WTC11 (cell line): ENCODE results near the gene MNX1. TPM values are rescaled to one million over a fixed set of nuclear protein-coding genes. Genes with fewer than 3 reads are reported as not detected.
A peak's percentile ranks its signal among the peaks of the same experiment; 100 is the strongest.

Experiments used
- ATAC-seq: fragments of 200-7000 bp; cut with Tn5 transposase; 2 replicates; pipeline ENCODE4 v1.10.0; 2021; ENCODE audit warnings: mild to moderate bottlenecking, moderate library complexity
- CTCF ChIA-PET: fragments of 300-600 bp; sonication (Branson Sonifier 250); formaldehyde crosslinking; loops from one replicate; lab custom pipeline; 2021; ENCODE audit warnings: antibody characterized with exemption; lab: Charles Lee
- POLR2A ChIA-PET: fragments of 350-600 bp; sonication (Branson Sonifier 250); formaldehyde crosslinking; loops from one replicate; lab custom pipeline; 2021; ENCODE audit warnings: antibody characterized with exemption; lab: Charles Lee
- DNase-seq: peaks from one replicate; pipeline ENCODE4 v3.0.0; 2021; ENCODE audit warnings: low spot score
- H3K27ac Mint-ChIP-seq: 2 replicates; pipeline ENCODE4 v1.8.0; 2021; ENCODE audit warnings: mixed read lengths
- H3K27me3 Mint-ChIP-seq: 2 replicates; pipeline ENCODE4 v1.8.0; 2021; ENCODE audit warnings: low read depth, mild to moderate bottlenecking, moderate library complexity, mixed read lengths
- H3K36me3 Mint-ChIP-seq: 2 replicates; pipeline ENCODE4 v1.8.0; 2021; ENCODE audit warnings: mixed read lengths
- H3K4me1 Mint-ChIP-seq: 2 replicates; pipeline ENCODE4 v1.8.0; 2022; ENCODE audit warnings: mixed read lengths
- H3K4me3 Mint-ChIP-seq: 2 replicates; pipeline ENCODE4 v1.8.0; 2021; ENCODE audit warnings: mild to moderate bottlenecking, moderate library complexity, mixed read lengths
- H3K9me3 Mint-ChIP-seq: 2 replicates; pipeline ENCODE4 v1.8.0; 2021; ENCODE audit warnings: mixed read lengths
- ATF2 ChIP-seq: sonication (generic); formaldehyde crosslinking; IDR thresholded peaks from 2 replicates; pipeline ENCODE4 v1.8.1; 2022; ENCODE audit warnings: low read depth, missing genetic modification reagents, borderline replicate concordance
- ATF6 ChIP-seq: sonication (generic); formaldehyde crosslinking; IDR thresholded peaks from 2 replicates; pipeline ENCODE4 v1.8.1; 2023; ENCODE audit warnings: mild to moderate bottlenecking, missing genetic modification reagents
- CBFB ChIP-seq: sonication (generic); formaldehyde crosslinking; IDR thresholded peaks from 2 replicates; pipeline ENCODE4 v1.8.1; 2022; ENCODE audit warnings: mild to moderate bottlenecking, low read depth, missing genetic modification reagents
- E2F4 ChIP-seq: sonication (generic); formaldehyde crosslinking; IDR thresholded peaks from 2 replicates; pipeline ENCODE4 v1.8.1; 2022; ENCODE audit warnings: low read depth, mild to moderate bottlenecking, moderate library complexity, missing genetic modification reagents, borderline replicate concordance
- ESRRA ChIP-seq: sonication (generic); formaldehyde crosslinking; IDR thresholded peaks from 2 replicates; pipeline ENCODE4 v1.8.1; 2022; ENCODE audit warnings: mild to moderate bottlenecking, missing genetic modification reagents, borderline replicate concordance
- FOXK1 ChIP-seq: sonication (generic); formaldehyde crosslinking; IDR thresholded peaks from 2 replicates; pipeline ENCODE4 v1.8.0; 2022; ENCODE audit warnings: mild to moderate bottlenecking, moderate library complexity, missing genetic modification reagents
- FOXP4 ChIP-seq: sonication (generic); formaldehyde crosslinking; IDR thresholded peaks from 2 replicates; pipeline ENCODE4 v1.8.0; 2022; ENCODE audit warnings: mild to moderate bottlenecking, missing genetic modification reagents
- HMGXB4 ChIP-seq: sonication (generic); formaldehyde crosslinking; IDR thresholded peaks from 2 replicates; pipeline ENCODE4 v1.8.1; 2023; ENCODE audit warnings: mild to moderate bottlenecking, moderate library complexity, missing genetic modification reagents
- KAT7 ChIP-seq: sonication (generic); formaldehyde crosslinking; IDR thresholded peaks from 2 replicates; pipeline ENCODE4 v1.8.1; 2023; ENCODE audit warnings: missing genetic modification reagents, mild to moderate bottlenecking, borderline replicate concordance
- TEAD4 ChIP-seq: sonication (generic); formaldehyde crosslinking; IDR thresholded peaks from 2 replicates; pipeline ENCODE4 v1.8.0; 2022; ENCODE audit warnings: mild to moderate bottlenecking, missing genetic modification reagents
- TP53 ChIP-seq: sonication (generic); formaldehyde crosslinking; IDR thresholded peaks from 2 replicates; pipeline ENCODE4 v1.8.1; 2023; ENCODE audit warnings: mild to moderate bottlenecking, missing genetic modification reagents
- USF1 ChIP-seq: sonication (generic); formaldehyde crosslinking; IDR thresholded peaks from 2 replicates; pipeline ENCODE4 v1.8.0; 2022; ENCODE audit warnings: mild to moderate bottlenecking, missing genetic modification reagents
- ZNF263 ChIP-seq: sonication (generic); formaldehyde crosslinking; IDR thresholded peaks from 2 replicates; pipeline ENCODE4 v1.8.1; 2022; ENCODE audit warnings: low read depth, mild to moderate bottlenecking, moderate library complexity, missing genetic modification reagents
- ZNF317 ChIP-seq: sonication (generic); formaldehyde crosslinking; IDR thresholded peaks from 2 replicates; pipeline ENCODE4 v1.8.1; 2023; ENCODE audit warnings: low read depth, mild to moderate bottlenecking, moderate library complexity, missing genetic modification reagents, borderline replicate concordance
- ZNF396 ChIP-seq: fragments of 250-450 bp; sonication (Bioruptor Pico); IDR thresholded peaks from 2 replicates; pipeline ENCODE4 v1.8.0; 2021; ENCODE audit warnings: mild to moderate bottlenecking, moderate library complexity, borderline replicate concordance
- total RNA-seq: library from RNA; stranded (reverse); gene quantifications from 3 replicates; pipeline ENCODE4 v1.2.3, GENCODE V29; 2021
- TF ChIP-seq, protein P1 (sequence below): sonication (generic); formaldehyde crosslinking; IDR thresholded peaks from 2 replicates; pipeline ENCODE4 v1.8.0; 2023; ENCODE audit warnings: missing genetic modification reagents, mild to moderate bottlenecking, borderline replicate concordance
- TF ChIP-seq, protein P2 (sequence below): sonication (generic); formaldehyde crosslinking; IDR thresholded peaks from 2 replicates; pipeline ENCODE4 v1.8.0; 2022; ENCODE audit warnings: mild to moderate bottlenecking, missing genetic modification reagents
- TF ChIP-seq, protein P3 (sequence below): sonication (generic); formaldehyde crosslinking; IDR thresholded peaks from 2 replicates; pipeline ENCODE4 v1.8.1; 2023; ENCODE audit warnings: mild to moderate bottlenecking, missing genetic modification reagents, moderate library complexity

The MNX1 gene
- total RNA-seq, 1 experiment from 2014 or later: 0.46 TPM

GRCh38 chr7:157003756-157004520 is 6.5 kb downstream of the MNX1 start:
- H3K36me3 Mint-ChIP-seq: no peaks in the 10 kb centered on the region
- no peak overlapping the region for H3K27ac Mint-ChIP-seq
- H3K4me1 Mint-ChIP-seq: peaks cover 47% of the 10 kb centered on the region
- ChIA-PET CTCF (interaction anchor here (0.7 to 1.9 kb wide), 4 partner anchors 16 to 54 kb away, joined by 3 to 5 read pairs (median 4); partner anchors contain the start of gene NOM1), POLR2A (interaction anchor here (0.5 kb wide), 1 partner anchor 126 kb away, joined by 4 read pairs; no protein-coding TSS in a partner anchor)
- no peaks in the 10 kb centered on the region for H3K9me3 Mint-ChIP-seq
- ATAC-seq (peak; percentile 33), DNase-seq (peak; percentile 72)
- peak overlapping the region; percentile 49 for H3K4me3 Mint-ChIP-seq
- peaks cover 99% of the 10 kb centered on the region for H3K27me3 Mint-ChIP-seq
- TF ChIP-seq ZNF317 (CRISPR knock-in tag) (no peak), TEAD4 (no peak), ZNF396 (CRISPR knock-in tag) (no peak), FOXP4 (CRISPR knock-in tag) (peak; percentile 58; the same call in 1 of the 2 replicates), ATF2 (CRISPR knock-in tag) (no peak), ATF6 (CRISPR knock-in tag) (0 out of 2 replicates have a peak, but pooled peaks have one; percentile 54), ESRRA (peak; percentile 64; the same call in 1 of the 2 replicates), KAT7 (CRISPR knock-in tag) (0 out of 2 replicates have a peak, but pooled peaks have one; percentile 37), ZNF263 (CRISPR knock-in tag) (no peak; the same call in 1 of the 2 replicates), CBFB (CRISPR knock-in tag) (no peak), USF1 (CRISPR knock-in tag) (no peak), TP53 (0 out of 2 replicates have a peak, but pooled peaks have one; percentile 60), E2F4 (CRISPR knock-in tag) (0 out of 2 replicates have a peak, but pooled peaks have one; percentile 35), FOXK1 (CRISPR knock-in tag) (0 out of 2 replicates have a peak, but pooled peaks have one; percentile 13), HMGXB4 (CRISPR knock-in tag) (no peak)
- TF ChIP-seq, protein P1, sequence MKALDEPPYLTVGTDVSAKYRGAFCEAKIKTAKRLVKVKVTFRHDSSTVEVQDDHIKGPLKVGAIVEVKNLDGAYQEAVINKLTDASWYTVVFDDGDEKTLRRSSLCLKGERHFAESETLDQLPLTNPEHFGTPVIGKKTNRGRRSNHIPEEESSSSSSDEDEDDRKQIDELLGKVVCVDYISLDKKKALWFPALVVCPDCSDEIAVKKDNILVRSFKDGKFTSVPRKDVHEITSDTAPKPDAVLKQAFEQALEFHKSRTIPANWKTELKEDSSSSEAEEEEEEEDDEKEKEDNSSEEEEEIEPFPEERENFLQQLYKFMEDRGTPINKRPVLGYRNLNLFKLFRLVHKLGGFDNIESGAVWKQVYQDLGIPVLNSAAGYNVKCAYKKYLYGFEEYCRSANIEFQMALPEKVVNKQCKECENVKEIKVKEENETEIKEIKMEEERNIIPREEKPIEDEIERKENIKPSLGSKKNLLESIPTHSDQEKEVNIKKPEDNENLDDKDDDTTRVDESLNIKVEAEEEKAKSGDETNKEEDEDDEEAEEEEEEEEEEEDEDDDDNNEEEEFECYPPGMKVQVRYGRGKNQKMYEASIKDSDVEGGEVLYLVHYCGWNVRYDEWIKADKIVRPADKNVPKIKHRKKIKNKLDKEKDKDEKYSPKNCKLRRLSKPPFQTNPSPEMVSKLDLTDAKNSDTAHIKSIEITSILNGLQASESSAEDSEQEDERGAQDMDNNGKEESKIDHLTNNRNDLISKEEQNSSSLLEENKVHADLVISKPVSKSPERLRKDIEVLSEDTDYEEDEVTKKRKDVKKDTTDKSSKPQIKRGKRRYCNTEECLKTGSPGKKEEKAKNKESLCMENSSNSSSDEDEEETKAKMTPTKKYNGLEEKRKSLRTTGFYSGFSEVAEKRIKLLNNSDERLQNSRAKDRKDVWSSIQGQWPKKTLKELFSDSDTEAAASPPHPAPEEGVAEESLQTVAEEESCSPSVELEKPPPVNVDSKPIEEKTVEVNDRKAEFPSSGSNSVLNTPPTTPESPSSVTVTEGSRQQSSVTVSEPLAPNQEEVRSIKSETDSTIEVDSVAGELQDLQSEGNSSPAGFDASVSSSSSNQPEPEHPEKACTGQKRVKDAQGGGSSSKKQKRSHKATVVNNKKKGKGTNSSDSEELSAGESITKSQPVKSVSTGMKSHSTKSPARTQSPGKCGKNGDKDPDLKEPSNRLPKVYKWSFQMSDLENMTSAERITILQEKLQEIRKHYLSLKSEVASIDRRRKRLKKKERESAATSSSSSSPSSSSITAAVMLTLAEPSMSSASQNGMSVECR (CRISPR knock-in tag): 0 out of 2 replicates have a peak, but pooled peaks have one; percentile 20
- TF ChIP-seq, protein P2, sequence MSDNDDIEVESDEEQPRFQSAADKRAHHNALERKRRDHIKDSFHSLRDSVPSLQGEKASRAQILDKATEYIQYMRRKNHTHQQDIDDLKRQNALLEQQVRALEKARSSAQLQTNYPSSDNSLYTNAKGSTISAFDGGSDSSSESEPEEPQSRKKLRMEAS (CRISPR knock-in tag): peak; percentile 62; the same call in 1 of the 2 replicates
- TF ChIP-seq, protein P3, sequence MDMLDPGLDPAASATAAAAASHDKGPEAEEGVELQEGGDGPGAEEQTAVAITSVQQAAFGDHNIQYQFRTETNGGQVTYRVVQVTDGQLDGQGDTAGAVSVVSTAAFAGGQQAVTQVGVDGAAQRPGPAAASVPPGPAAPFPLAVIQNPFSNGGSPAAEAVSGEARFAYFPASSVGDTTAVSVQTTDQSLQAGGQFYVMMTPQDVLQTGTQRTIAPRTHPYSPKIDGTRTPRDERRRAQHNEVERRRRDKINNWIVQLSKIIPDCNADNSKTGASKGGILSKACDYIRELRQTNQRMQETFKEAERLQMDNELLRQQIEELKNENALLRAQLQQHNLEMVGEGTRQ (CRISPR knock-in tag): peak; percentile 36; the same call in 1 of the 2 replicates
